ENCODE results near the gene PSME3IP1. TPM values are rescaled to one million over a fixed set of nuclear protein-coding genes. Genes with fewer than 3 reads are reported as not detected.

PSME3IP1 gene
- total and polyA plus RNA-seq, 2 of the 8 experiments (the other 6 are each of a cell fraction or from before 2014, with no cell fraction given), result 95.1 to 98.3 TPM

DNA sequence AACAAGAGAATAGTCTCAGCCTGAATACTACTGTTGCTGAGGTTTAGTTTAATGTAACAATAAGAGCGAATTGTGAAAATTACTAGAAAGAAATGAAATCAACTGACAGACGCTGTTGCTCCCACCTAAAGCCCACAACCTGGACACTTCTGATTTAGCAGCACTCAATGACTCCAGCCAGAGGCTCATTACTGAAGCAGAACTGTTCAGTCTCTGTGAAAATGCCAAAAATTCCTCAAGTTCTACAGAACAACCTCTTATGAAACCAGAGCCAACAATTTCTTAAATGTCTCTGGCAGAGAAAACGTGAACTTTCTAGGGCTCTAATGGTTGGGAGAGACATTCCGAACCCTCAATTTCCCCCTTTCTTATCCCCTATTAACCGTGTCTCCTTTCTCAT is 9.9 kb downstream of the PSME3IP1 start:
- POLR2A ChIA-PET (ENCODE audit: partially characterized antibody), result interaction anchor here (0.6 to 2.3 kb wide), 2 partner anchors 10 to 115 kb away, joined by 3 to 10 read pairs; partner anchors contain the start of genes PSME3IP1 and RSPRY1
- no peak overlapping the region for H2AFZ ChIP-seq (ENCODE audit: low read length)

More for the DNA sequence above, 9.9 kb downstream of the PSME3IP1 start:
- H3K18ac ChIP-seq (ENCODE audit: extremely low read depth, low read length), result no peak overlapping the region
- no peak overlapping the region for H4K91ac ChIP-seq (replicated peaks; ENCODE audit: insufficient read length, low read length)
- no peak overlapping the region for H2BK5ac ChIP-seq (ENCODE audit: low read depth, low read length)
- TF ChIP-seq RFX5 (IDR thresholded peaks at IDR 0.05; ENCODE audit: borderline replicate concordance, low read depth, low read length) (no peak), CBX8 (IDR thresholded peaks at IDR 0.05; ENCODE audit: borderline replicate concordance, low read depth, low read length) (no peak), TAF7 (optimal IDR thresholded peaks at IDR 0.05; ENCODE audit: borderline replicate concordance, low read depth, low read length) (no peak), GTF2F1 (IDR thresholded peaks at IDR 0.05; ENCODE audit: borderline replicate concordance, low read depth, low read length) (no peak), BACH1 (IDR thresholded peaks at IDR 0.05; ENCODE audit: low read length) (no peak)
- TF ChIP-seq, protein P1, sequence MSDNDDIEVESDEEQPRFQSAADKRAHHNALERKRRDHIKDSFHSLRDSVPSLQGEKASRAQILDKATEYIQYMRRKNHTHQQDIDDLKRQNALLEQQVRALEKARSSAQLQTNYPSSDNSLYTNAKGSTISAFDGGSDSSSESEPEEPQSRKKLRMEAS (IDR thresholded peaks at IDR 0.05), result no peak
- no peak overlapping the region for H4K8ac ChIP-seq (ENCODE audit: extremely low read depth, insufficient read depth, low read length)
- peaks cover 0 to 26% of the 10 kb centered on the region in 2 experiments; a peak in 3 of 4 replicates for H3K79me2 ChIP-seq (ENCODE audit: control insufficient read depth in 1 of 2, insufficient read depth in 2 of 2, low read length in 2 of 2)
- H3K79me1 ChIP-seq (ENCODE audit: low read depth, low read length), result peaks cover 4% of the 10 kb centered on the region; the same call in 1 of the 2 replicates
- H3K4ac ChIP-seq (replicated peaks; ENCODE audit: insufficient read length, low read depth, low read length), result no peak overlapping the region
- no peak overlapping the region for H3K23ac ChIP-seq (ENCODE audit: insufficient read length)
- H3K4me3 ChIP-seq (ENCODE audit: extremely low read depth in 1 of 4, insufficient read depth in 2 of 4, low read depth in 3 of 4, low read length in 4 of 4), result no peak overlapping the region
- no peak overlapping the region for H3K56ac ChIP-seq (replicated peaks; ENCODE audit: insufficient read length, low read depth, low read length)
- 89% methylated on average over 5 of the region's 5 CpGs; no CpG with 5 or more reads in 1 of the 2 experiments for WGBS, 2 experiments (ENCODE audit: extremely low coverage in 1 of 2, insufficient coverage in 1 of 2, insufficient read length in 1 of 2, insufficient replicate concordance in 2 of 2, low coverage in 1 of 2, low lambda C conversion rate in 2 of 2, missing lambda C conversion rate in 1 of 2)
- H3K14ac ChIP-seq (ENCODE audit: insufficient read length), result no peak overlapping the region
- no peak overlapping the region for H2BK12ac ChIP-seq (ENCODE audit: low read depth, low read length)
- no peaks in the 10 kb centered on the region for H4K20me1 ChIP-seq (replicated peaks in 1 of 2; ENCODE audit: control insufficient read depth in 1 of 2, insufficient read depth in 2 of 2, low read length in 2 of 2)
- H3K9ac ChIP-seq (replicated peaks in 1 of 4; ENCODE audit: extremely low read depth in 1 of 4, low read depth in 3 of 4, low read length in 3 of 4), result no peak overlapping the region
- H2BK15ac ChIP-seq (ENCODE audit: low read length), result no peak overlapping the region
- H3K23me2 ChIP-seq (ENCODE audit: low read depth, low read length), result no peaks in the 10 kb centered on the region; the same call in 1 of the 2 replicates
- H3K36me3 ChIP-seq (ENCODE audit: control insufficient read depth in 2 of 4, insufficient read depth in 4 of 4, low read length in 3 of 4), result peaks cover 0 to 25% (median 19%) of the 10 kb centered on the region in 4 experiments
- no peak overlapping the region for H2BK120ac ChIP-seq (replicated peaks; ENCODE audit: low read depth, low read length)
- no peaks in the 10 kb centered on the region for H3K27me3 ChIP-seq (replicated peaks in 1 of 4; ENCODE audit: control insufficient read depth in 3 of 4, extremely low read depth in 1 of 4, insufficient read depth in 3 of 4, low read length in 3 of 4)
- H3K27ac ChIP-seq (ENCODE audit: low read depth, low read length), result no peak overlapping the region
- no peaks in the 10 kb centered on the region for H3K9me3 ChIP-seq (ENCODE audit: insufficient read depth in 2 of 2, low read depth in 1 of 2, low read length in 1 of 2)
- no peak overlapping the region for H4K5ac ChIP-seq (ENCODE audit: insufficient read length, low read depth, low read length)
- FAIRE-seq (no peak), DNase-seq (ENCODE audit: low read depth in 1 of 2, low spot score in 2 of 2) (no peak)
- H2AK5ac ChIP-seq (ENCODE audit: low read depth, low read length), result no peak overlapping the region
- H3K4me1 ChIP-seq (replicated peaks in 1 of 4; ENCODE audit: control insufficient read depth in 3 of 4, insufficient read depth in 4 of 4, low read length in 3 of 4), result no peaks in the 10 kb centered on the region; a peak in 1 of 7 replicates
- no peak overlapping the region for H2BK20ac ChIP-seq (ENCODE audit: low read length)
- H3K4me2 ChIP-seq (ENCODE audit: insufficient read depth in 1 of 2, low read depth in 2 of 2, low read length in 2 of 2), result no peak overlapping the region
- CTCF ChIA-PET (ENCODE audit: partially characterized antibody), result no interaction called here
